HG02938 (cell line): ENCODE measurements around the gene SLC36A1.

Source experiments
- ATAC-seq: cut with Tn5 transposase; IDR thresholded peaks from one replicate; pipeline ENCODE4 v1.9.1; 2021; ENCODE audit warnings: mild to moderate bottlenecking, moderate library complexity; ENCODE audit not compliant: unreplicated experiment

The SLC36A1 gene

DNA sequence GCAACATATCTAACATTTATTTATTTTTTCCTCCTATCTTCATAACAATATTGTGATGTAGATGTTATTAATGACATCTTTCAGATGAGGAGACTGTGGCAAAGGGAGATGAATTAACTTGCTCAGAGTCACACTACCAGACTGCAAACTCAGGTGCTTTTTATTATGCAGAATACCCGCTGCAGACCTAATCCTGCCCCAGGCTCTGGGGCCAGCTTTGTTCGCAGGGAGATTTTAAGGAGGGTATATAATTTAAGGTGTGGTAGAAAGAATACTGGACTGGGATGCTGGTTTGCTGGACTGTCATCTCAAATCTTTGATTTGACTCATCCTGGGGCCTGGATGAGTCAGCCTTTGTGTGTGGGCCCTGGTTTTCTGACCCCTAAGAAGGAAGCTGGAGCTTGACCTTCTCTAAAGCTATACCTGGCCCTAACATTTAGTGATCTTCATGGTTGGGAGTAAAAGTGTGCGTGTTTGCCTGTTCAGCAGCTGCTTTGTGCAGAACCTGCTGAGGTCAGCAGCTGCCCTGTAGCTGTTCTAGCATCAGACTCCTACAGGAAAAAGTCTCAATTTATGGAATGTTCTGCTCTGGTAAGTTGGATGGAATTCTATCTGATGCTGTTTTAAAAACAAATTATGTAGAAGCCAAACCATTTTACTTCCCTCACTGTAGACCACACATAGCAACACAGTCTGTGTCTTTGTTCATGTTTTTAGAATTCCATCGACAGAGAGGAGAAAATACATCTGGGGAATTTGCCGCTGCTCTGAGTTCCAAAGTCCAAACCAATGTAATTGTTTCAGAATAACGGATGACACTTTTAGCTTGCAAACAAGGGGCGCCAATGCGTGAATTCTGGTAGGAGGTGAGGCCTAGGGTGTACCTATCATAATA lies 4.5 kb downstream of the SLC36A1 start:
- peak; percentile 64 for ATAC-seq

DNA sequence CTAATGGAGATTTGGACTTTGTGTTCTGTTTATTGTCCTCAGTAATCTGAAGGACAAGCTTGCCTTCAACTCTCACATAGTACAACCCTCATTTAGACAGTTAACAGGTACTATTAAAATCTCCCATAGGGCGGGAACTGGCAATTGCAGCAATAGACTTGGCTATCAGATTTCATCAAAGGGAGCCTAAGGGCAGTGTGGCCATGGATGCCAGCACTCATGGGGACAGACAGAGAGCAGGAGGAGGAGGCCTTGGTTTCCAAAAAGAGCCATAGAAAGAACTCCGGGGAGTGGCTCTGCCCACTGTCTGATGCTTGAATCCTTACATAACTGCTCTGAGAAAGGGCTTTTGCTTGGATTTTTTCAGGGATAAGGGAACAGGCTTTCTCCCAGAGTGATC lies 6.8 kb downstream of the SLC36A1 start:
- no peak for ATAC-seq

DNA sequence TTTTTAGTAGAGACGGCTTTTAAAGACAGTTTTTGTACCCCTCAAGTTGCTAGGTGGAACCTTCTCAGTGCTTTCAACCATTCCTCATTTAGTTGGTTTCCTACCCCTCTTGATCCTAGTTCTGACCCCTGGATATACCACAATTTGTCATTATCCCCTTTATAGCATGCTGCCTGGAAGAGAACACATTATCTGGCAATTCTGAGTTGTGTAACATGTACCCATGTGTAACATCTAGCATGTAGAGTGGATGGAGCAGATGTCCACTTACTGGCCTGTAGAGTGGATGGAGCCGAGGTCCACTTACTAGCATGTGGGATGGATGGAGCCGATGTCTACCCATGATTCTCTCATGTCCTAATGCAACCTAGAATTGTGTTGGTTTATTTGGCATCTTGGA lies 7.5 kb downstream of the SLC36A1 start:
- no peak for ATAC-seq

- ATAC-seq = no peak
Measured at GRCh38 chr5:151456321-151456940, 9.0 kb downstream of the SLC36A1 start.

DNA sequence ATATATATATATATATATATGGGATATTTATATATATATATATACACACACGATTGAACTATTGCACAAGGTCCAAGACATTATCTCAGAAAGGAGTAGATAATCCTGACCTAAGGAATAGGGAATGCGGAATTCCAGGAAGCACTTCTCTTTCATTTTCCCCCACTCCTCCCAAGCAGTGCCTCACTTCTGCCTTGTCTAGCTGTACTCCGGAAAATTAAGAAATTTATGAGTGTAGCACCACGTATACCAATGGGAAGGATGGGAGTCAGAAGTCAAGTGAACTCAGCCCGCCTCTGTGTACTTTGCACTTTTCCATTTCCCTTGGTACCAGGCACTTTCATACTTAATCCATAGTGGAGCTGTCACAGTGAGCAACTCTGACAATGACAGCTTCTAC lies 10.9 kb downstream of the SLC36A1 start:
- no peak for ATAC-seq

DNA sequence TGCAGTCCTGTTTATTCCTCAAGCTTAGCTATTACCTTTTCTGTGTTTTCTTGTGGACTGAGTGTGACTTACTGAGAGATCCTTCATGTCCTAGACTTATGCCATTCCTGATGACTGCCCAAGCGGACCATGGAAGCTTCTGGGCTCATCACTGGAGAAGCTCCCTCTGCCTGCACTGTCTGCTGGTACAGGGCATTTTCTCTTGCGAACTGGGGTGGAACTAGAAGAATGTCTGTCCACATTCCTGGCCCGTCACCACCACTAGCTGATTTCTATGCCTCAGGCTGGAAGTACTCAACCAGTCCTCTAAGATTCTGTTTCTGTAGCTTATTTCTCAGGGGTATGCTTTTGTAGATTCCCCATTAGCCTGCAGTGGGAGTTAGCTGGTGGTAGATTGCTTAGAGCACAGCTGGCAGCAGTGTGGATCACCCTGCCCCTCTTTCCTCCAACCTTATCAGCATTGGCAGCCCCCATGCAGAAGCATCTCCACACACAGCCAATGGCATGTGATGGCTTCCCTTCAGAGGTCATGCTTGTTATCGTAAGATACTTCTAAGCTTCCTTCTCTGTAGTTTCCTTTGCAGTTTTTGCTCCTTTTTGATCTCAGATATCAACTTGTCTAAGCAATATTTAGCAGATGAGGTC lies 12.4 kb downstream of the SLC36A1 start:
- ATAC-seq = no peak

GRCh38 chr5:151461312-151461711 lies 13.9 kb downstream of the SLC36A1 start:
- peak; percentile 94 for ATAC-seq

DNA sequence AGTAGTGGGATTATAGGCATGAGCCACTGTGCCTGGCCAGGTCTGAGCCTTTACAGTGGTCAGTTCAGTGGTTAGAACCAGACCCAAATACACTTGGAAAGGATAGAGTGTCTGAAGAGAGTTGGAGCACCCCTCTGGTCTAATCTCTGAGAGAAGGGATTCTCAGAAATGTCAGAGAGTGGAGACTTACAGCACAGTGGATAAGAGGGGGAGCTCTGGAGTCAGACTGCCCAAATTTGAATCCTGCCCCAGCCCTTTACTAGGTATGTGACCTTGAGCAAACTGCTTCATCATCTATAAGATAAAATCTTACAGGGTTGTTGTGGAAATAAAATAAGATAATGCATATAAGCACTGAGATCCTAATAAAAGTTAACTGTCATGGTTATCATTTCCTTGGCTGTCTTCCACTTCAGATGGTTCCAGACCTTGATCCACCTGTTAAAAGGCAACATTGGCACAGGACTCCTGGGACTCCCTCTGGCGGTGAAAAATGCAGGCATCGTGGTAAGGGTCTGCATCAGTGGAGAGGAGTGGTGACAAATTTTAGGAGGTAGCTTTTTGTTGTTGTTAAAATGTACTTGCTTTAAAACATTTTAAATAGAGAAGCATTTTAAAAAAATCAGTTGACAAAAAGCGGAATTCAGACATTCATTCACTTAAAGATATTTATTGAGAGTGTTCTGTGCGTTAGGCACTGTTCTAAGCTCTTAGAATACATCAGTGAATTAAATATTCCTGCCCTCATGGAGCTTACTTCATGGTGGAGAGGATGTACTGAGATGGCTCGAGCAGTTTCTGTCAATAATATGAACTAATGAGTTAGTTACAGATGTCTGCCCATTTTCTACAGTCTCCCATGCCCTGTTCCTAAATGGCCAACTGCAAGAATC lies 16.0 kb downstream of the SLC36A1 start:
- ATAC-seq = no peak

DNA sequence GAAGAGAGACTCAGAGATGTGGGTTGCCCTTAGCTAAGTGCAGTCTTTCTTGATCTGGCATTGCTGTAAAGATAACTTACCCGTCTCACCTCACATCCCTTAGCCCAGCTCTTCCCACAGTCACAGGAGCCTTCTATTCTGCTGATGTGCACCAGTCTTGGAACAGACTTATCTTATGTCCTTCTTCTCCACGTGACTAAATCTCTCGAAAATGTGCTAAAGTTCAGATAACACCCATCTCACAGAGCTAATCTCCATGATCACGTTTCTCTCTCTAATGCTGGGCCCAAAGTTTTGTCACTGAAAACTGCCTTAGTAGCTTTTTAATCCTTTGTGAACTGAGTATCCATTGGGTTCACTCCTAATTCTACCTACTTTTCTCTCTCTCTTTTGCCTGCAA lies 16.7 kb downstream of the SLC36A1 start:
- ATAC-seq = no peak

GRCh38 chr5:151465476-151465875 lies 18.1 kb downstream of the SLC36A1 start:
- ATAC-seq = no peak

- no peak for ATAC-seq
Measured at GRCh38 chr5:151467576-151467975, 20.2 kb downstream of the SLC36A1 start.

DNA sequence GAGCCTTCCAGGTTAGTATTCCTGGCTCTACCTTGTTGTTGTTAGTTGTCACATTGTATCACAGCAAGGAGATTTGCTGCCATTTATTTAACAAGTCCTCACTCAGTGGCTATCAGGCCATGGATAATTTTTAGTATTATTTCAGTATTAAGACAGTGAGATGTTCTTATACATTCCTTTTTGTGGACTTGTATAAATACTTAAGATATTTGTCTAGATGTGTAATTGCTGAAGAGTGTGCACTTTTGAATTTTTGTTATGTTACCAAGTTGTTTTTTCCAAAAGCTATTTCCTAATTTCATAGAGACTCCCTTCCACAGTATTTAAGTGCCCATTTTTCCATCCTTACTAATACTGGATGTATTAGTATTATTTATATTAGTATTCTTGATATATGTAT lies 22.0 kb downstream of the SLC36A1 start:
- no peak for ATAC-seq

DNA sequence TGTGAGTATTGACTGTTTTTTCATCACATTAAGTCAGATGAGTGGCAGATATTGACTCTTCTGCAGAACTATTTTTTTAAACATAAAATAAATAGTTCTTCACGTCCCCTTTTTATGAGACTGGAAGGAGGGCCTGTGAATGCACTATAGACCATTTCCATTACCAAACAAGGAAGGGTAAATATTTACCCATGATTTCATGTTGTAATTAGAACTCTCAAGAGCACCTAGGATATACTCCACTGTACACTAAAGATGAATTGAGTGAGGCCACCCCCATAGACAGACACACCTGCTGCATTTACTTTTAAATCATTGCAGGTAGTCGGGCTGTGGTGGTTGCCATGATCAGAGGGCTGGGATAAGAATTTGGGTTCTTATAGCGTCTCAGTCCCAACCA lies 22.6 kb downstream of the SLC36A1 start:
- ATAC-seq = no peak

- no peak for ATAC-seq
Measured at GRCh38 chr5:151470439-151470838, 23.0 kb downstream of the SLC36A1 start.

GRCh38 chr5:151471276-151471675 lies 23.9 kb downstream of the SLC36A1 start:
- no peak for ATAC-seq

DNA sequence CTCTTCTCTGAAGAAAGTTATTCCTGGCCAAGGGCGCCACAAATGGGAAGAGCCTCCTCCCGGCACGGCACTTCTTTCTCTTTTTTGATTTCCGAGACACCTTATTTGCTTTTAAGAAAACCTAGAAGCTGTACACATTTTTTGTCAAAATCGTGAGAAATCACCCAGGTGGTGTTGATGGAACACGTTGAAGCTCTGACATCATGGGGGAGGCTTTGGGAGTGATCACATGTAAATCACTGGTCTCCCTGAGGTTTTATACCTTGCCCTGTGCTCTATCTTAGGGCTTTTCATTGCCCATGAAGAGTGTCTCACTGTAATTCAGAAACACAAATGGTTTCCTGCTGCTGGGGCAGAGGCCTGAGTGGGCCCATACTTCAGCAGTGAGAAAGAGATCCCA lies 27.4 kb downstream of the SLC36A1 start:
- ATAC-seq = no peak

GRCh38 chr5:151475388-151475787 lies 28.0 kb downstream of the SLC36A1 start:
- no peak for ATAC-seq

- no peak for ATAC-seq
Measured at GRCh38 chr5:151476016-151476415, 28.6 kb downstream of the SLC36A1 start.

DNA sequence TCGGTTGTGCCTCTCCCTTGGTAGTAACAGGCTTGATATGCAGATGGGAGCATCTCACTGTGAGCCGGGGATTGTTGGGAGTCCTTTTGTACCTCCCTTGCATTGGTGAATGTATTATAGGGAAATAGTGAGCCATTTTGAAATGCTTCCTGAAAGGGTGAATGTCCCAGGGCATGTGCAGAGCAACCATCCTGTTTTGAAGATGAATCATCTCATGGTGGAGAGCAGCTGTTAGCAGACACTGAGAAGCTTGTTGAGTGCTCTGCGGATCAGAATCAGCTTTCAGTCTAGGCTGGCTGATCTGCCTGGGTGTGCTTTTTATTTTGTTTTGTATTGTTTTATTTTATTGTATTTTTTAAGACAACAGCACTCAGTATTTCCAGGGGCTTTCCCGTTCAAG lies 29.7 kb downstream of the SLC36A1 start:
- ATAC-seq = no peak

- no peak for ATAC-seq
Measured at GRCh38 chr5:151480384-151481293, 33.2 kb downstream of the SLC36A1 start.
